ENCODE data around the gene MCF2L2. TPM values are rescaled to one million over a fixed set of nuclear protein-coding genes. Genes with fewer than 3 reads are reported as not detected.

The MCF2L2 gene
- total RNA-seq, 2 donors from 2014 or later: 0.25 to 1.4 TPM

DNA sequence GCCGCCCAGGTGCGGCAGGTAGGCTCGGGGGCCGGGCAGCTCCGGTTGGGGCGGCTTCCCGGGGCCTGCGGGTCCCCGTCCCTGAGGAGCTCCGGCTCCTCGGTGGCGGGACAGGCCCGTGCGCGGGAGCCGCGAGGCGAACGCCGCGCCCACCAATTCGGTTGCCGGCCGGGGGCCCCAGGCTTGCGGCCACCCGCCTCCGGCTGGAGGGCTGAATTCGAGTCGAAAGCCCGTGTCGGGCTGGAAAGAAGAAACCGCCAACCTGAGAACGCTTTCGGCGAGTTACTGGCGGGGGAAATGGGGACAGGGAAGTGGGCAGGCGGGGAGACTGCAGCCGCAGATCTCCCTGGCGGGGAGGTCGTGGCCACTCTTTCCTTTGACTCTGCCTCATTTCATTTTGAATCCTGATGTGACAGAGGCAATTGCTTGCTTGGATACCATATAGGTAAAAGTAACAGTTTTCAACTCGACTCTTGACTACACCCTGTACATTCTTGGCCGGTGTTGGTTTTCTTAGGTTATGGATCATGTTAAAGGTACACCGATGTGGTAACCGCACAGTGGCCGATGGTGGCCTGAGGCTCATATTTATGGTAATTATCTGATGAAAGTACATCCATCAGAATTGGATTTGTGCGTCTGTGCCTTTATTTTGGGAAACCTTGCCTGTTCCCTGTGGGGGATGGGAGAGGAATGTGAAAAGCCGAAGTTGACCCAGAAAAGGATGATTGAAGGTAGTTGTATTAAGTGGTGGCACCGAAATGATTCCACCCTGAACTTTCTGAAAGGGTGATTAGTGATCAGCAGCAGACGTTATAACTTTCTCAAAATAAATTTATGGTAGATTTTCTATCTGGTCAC lies 173.7 kb downstream of the MCF2L2 start:
- Histone ChIP-seq H3K27ac (peak overlapping the region; percentile 78), H3K27me3 (no peaks in the 10 kb centered on the region), H3K9me3 (no peaks in the 10 kb centered on the region), H3K4me1 (peaks cover 5% of the 10 kb centered on the region), H3K36me3 (no peaks in the 10 kb centered on the region), H3K9ac (ENCODE audit: low read depth in 2 of 2, low read length in 2 of 2) (peak overlapping the region; percentile 94 to 98), H3K4me3 (peak overlapping the region; percentile 75)
- DNase-seq: peak; percentile 40
- intact Hi-C loops (cut with DNase I): no loop called here
- TF ChIP-seq, protein P1, sequence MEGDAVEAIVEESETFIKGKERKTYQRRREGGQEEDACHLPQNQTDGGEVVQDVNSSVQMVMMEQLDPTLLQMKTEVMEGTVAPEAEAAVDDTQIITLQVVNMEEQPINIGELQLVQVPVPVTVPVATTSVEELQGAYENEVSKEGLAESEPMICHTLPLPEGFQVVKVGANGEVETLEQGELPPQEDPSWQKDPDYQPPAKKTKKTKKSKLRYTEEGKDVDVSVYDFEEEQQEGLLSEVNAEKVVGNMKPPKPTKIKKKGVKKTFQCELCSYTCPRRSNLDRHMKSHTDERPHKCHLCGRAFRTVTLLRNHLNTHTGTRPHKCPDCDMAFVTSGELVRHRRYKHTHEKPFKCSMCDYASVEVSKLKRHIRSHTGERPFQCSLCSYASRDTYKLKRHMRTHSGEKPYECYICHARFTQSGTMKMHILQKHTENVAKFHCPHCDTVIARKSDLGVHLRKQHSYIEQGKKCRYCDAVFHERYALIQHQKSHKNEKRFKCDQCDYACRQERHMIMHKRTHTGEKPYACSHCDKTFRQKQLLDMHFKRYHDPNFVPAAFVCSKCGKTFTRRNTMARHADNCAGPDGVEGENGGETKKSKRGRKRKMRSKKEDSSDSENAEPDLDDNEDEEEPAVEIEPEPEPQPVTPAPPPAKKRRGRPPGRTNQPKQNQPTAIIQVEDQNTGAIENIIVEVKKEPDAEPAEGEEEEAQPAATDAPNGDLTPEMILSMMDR (IDR thresholded peaks at IDR 0.05): no peak

DNA sequence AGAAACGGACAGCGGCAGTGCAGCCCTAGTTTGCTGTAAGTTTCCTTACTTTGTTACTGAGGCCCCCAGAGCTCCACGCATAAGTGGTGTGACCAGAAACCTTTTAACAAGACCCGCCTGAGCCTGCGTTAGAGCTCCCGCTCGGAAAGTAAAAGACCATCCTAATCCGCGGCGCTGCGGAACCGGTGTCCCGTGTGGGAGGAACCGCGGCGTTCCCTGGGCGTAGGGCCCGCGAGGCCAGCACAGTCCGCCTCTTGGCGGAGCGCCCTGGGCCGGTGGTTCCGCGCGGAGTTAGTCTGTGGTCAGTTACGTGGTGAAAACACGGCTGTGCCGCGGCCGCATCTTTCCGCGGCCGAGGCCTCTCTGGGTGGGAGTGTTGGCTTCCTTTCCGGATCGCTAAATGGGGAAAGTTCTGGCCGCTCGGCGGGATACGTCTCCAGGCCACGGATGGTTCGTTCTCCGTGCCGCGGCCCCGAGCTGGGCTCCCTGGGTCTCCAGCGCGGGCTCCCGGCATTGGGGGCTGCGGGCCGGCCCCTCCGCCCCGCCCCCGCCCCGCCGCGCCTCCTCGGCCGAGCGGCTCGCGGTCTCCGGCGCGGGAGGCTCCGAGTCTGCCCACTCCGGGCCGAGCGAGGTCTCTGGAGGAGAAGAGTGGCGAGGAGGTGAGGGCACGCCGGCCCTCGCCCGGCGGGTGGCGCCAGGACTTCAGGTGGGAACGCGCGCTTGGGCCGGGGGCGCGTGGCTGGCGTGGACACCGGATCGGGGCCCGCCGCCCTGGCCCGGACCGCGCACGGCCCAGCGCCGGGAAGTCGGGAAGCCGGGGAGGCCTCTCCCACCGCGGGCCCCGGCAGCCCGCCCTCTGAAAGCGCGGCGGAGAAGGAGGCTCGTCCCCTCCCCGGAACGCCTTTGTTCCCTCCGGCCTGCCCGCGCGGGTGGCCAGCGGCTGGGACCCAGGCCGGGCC lies 174.6 kb downstream of the MCF2L2 start:
- intact Hi-C loops (cut with DNase I): no loop called here
- Histone ChIP-seq H3K27ac (peak overlapping the region; percentile 78), H3K9ac (ENCODE audit: low read depth in 2 of 2, low read length in 2 of 2) (peak overlapping the region; percentile 94 to 98), H3K9me3 (no peaks in the 10 kb centered on the region), H3K27me3 (no peaks in the 10 kb centered on the region), H3K36me3 (no peaks in the 10 kb centered on the region), H3K4me1 (no peaks in the 10 kb centered on the region), H3K4me3 (peak overlapping the region; percentile 75)
- DNase-seq: peak; percentile 67
- TF ChIP-seq, protein P1 (IDR thresholded peaks at IDR 0.05): no peak

DNA sequence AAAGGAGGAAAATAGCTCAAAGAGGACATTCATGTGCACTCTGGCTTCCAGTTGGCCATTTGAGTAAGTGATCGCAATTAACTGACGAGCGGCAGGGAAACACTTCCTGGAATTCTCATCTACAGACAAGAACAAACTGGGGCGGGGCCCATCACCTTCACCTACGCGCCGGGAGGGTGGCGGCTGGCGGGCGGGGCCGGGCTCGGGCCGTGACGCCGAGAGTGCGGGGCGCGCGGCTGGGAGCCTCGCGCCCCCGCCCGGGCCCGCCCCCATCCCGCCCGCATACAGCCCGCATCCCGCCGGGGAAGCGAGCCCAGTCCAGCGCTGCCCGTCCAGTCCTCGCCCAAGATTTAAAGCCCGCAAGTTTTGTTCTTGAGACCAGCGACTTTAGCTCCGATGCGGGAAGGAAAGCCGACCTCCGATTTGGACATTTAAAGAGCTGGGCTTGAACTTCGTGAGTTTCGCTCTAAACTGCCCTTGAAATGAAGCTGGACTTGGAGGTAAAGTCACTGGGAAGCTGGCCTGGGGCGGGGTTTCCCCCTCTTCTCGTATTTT lies 175.4 kb downstream of the MCF2L2 start, which contains the start of gene B3GNT5:
TSS of gene B3GNT5 (plus strand) at position 281 of the 555 bp plus-strand sequence. CDS start 16,546 bp downstream, outside the sequence.
- H3K4me3 ChIP-seq: peak within 1 kb of the TSS; percentile 75
- H3K27me3 ChIP-seq: no peaks in the 10 kb centered on the region
- H3K4me1 ChIP-seq: no peaks in the 10 kb centered on the region
- H3K36me3 ChIP-seq: no peaks in the 10 kb centered on the region
- no peaks in the 10 kb centered on the region for H3K9me3 ChIP-seq
- H3K9ac ChIP-seq (ENCODE audit: low read depth in 2 of 2, low read length in 2 of 2): peak within 1 kb of the TSS; percentile 94 to 98
- intact Hi-C loops (cut with DNase I): no loop called here
- TF ChIP-seq, protein P1 (IDR thresholded peaks at IDR 0.05): no peak
- peak; percentile 92 for DNase-seq
- peak within 1 kb of the TSS; percentile 78 for H3K27ac ChIP-seq

DNA sequence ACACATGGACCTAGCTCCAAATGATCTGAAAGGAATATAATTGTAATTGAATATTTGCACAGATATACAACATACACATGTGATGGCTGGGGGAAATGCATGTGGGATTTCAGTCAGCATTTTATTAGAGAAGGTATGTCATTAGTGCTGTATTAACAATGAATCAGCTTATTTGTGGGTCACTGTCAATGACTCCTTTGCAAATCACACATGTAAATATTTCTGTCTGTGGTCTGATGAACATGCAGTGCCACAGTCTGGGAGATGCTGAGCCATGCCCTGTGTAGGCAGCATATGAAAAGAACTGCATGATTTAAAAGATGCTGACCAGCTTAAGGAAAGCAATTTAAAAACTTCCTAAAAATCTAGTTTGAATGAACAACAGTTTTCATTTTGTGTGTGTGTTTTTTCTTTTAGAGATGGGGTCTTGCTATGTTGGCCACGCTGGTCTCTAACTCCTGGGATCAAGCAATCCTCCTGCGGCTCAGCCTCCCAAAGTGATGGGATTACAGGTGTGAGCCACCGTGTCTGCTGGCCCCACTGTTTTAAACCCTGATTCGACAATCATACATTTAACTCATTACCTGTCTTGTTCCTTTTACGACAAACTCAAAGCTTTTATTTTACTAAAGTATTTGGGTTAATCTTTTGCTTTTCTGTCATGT lies 176.2 kb downstream of the MCF2L2 start:
- TF ChIP-seq, protein P1 (IDR thresholded peaks at IDR 0.05): no peak
- no peaks in the 10 kb centered on the region for H3K36me3 ChIP-seq
- no peak for DNase-seq
- peak overlapping the region in 1 of 2 donors; percentile 13 for H3K9ac ChIP-seq (ENCODE audit: low read depth in 2 of 2, low read length in 2 of 2)
- H3K4me3 ChIP-seq: no peak overlapping the region
- H3K27me3 ChIP-seq: no peaks in the 10 kb centered on the region
- no peaks in the 10 kb centered on the region for H3K4me1 ChIP-seq
- no peaks in the 10 kb centered on the region for H3K9me3 ChIP-seq
- intact Hi-C loops (cut with DNase I): no loop called here
- peak overlapping the region; percentile 78 for H3K27ac ChIP-seq
